ENCODE results near the gene SHISA3. TPM values are rescaled to one million over a fixed set of nuclear protein-coding genes. Genes with fewer than 3 reads are reported as not detected.

The SHISA3 gene
- total and polyA plus RNA-seq, 2 of the 8 experiments (the other 6 are each of a cell fraction or from before 2014, with no cell fraction given): 2.0 to 9.3 TPM

DNA sequence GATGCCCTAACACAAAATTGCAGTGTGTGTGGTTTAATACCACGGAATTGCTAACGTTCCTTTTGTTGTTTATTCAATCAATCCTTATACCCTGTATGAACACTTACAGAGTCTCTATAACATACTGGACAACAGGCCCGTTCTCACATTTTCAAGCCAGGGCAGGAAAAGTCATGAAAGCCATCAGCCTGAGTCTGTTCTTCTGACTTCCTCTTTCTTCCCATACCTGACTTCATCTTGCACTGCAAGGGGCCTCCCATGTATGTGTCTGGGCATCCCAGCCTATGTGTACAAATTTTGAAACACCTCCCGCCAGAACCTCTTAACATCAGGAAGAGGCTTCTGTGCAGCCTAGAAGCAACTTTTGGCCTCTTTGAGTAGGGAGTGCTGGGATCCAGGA lies 4.9 kb upstream of the SHISA3 start:
- no peaks in the 10 kb centered on the region for H4K20me1 ChIP-seq (replicated peaks in 1 of 2; ENCODE audit: control insufficient read depth in 1 of 2, insufficient read depth in 2 of 2, low read length in 2 of 2)
- no peak overlapping the region for H3K4ac ChIP-seq (replicated peaks; ENCODE audit: insufficient read length, low read depth, low read length)
- 93% methylated on average over 4 of the region's 4 CpGs; no CpG with 5 or more reads in 1 of the 2 experiments for WGBS, 2 experiments (ENCODE audit: extremely low coverage in 1 of 2, insufficient coverage in 1 of 2, insufficient read length in 1 of 2, insufficient replicate concordance in 2 of 2, low coverage in 1 of 2, low lambda C conversion rate in 2 of 2, missing lambda C conversion rate in 1 of 2)
- H4K5ac ChIP-seq (ENCODE audit: insufficient read length, low read depth, low read length): no peak overlapping the region
- H2BK12ac ChIP-seq (ENCODE audit: low read depth, low read length): no peak overlapping the region
- H3K56ac ChIP-seq (replicated peaks; ENCODE audit: insufficient read length, low read depth, low read length): no peak overlapping the region
- H2AK5ac ChIP-seq (ENCODE audit: low read depth, low read length): no peak overlapping the region
- FAIRE-seq: no peak
- H3K9me3 ChIP-seq (ENCODE audit: insufficient read depth in 2 of 2, low read depth in 1 of 2, low read length in 1 of 2): no peaks in the 10 kb centered on the region
- no peaks in the 10 kb centered on the region for H3K79me2 ChIP-seq (ENCODE audit: control insufficient read depth in 1 of 2, insufficient read depth in 2 of 2, low read length in 2 of 2)
- H3K23me2 ChIP-seq (ENCODE audit: low read depth, low read length): peaks cover 11% of the 10 kb centered on the region
- DNase-seq (ENCODE audit: low read depth in 1 of 2, low spot score in 2 of 2): no peak
- H2AFZ ChIP-seq (ENCODE audit: low read length): no peak overlapping the region
- H3K23ac ChIP-seq (ENCODE audit: insufficient read length): no peak overlapping the region
- ChIA-PET CTCF (ENCODE audit: partially characterized antibody) (no interaction called here), POLR2A (ENCODE audit: partially characterized antibody) (no interaction called here)
- H3K4me2 ChIP-seq (ENCODE audit: insufficient read depth in 1 of 2, low read depth in 2 of 2, low read length in 2 of 2): no peak overlapping the region
- H3K36me3 ChIP-seq (ENCODE audit: control insufficient read depth in 2 of 4, insufficient read depth in 4 of 4, low read length in 3 of 4): no peaks in the 10 kb centered on the region
- peaks cover 10 to 24% (median 21%) of the 10 kb centered on the region in 4 experiments for H3K27me3 ChIP-seq (replicated peaks in 1 of 4; ENCODE audit: control insufficient read depth in 3 of 4, extremely low read depth in 1 of 4, insufficient read depth in 3 of 4, low read length in 3 of 4)
- no peak overlapping the region for H2BK20ac ChIP-seq (ENCODE audit: low read length)
- no peak overlapping the region for H3K14ac ChIP-seq (ENCODE audit: insufficient read length)
- peaks cover 0 to 18% (median 10%) of the 10 kb centered on the region in 4 experiments; a peak in 4 of 7 replicates for H3K4me1 ChIP-seq (replicated peaks in 1 of 4; ENCODE audit: control insufficient read depth in 3 of 4, insufficient read depth in 4 of 4, low read length in 3 of 4)
- no peak overlapping the region for H2BK5ac ChIP-seq (ENCODE audit: low read depth, low read length)
- H3K18ac ChIP-seq (ENCODE audit: extremely low read depth, low read length): no peak overlapping the region
- no peak overlapping the region for H4K91ac ChIP-seq (replicated peaks; ENCODE audit: insufficient read length, low read length)
- H2BK15ac ChIP-seq (ENCODE audit: low read length): no peak overlapping the region
- no peak overlapping the region for H3K27ac ChIP-seq (ENCODE audit: low read depth, low read length)
- no peaks in the 10 kb centered on the region for H3K79me1 ChIP-seq (ENCODE audit: low read depth, low read length)
- no peak overlapping the region for H4K8ac ChIP-seq (ENCODE audit: extremely low read depth, insufficient read depth, low read length)
- H3K4me3 ChIP-seq (ENCODE audit: extremely low read depth in 1 of 4, insufficient read depth in 2 of 4, low read depth in 3 of 4, low read length in 4 of 4): no peak overlapping the region
- H3K9ac ChIP-seq (replicated peaks in 1 of 4; ENCODE audit: extremely low read depth in 1 of 4, low read depth in 3 of 4, low read length in 3 of 4): no peak overlapping the region
- no peak overlapping the region for H2BK120ac ChIP-seq (replicated peaks; ENCODE audit: low read depth, low read length)
- TF ChIP-seq TCF12 (IDR thresholded peaks at IDR 0.05; ENCODE audit: low read depth, low read length) (no peak), KDM1A (IDR thresholded peaks at IDR 0.05; ENCODE audit: borderline replicate concordance, low read length) (no peak), BCL11A (IDR thresholded peaks at IDR 0.05; ENCODE audit: low read depth in 2 of 2, low read length in 2 of 2) (no peak), POU5F1 (IDR thresholded peaks at IDR 0.05; ENCODE audit: low read depth, low read length) (no peak), RFX5 (IDR thresholded peaks at IDR 0.05; ENCODE audit: borderline replicate concordance, low read depth, low read length) (no peak), SIN3A (conservative IDR thresholded peaks at IDR 0.05 in 1 of 2, IDR thresholded peaks at IDR 0.05 in 1 of 2; ENCODE audit: low read depth in 1 of 2, low read length in 2 of 2) (no peak), RAD21 (IDR thresholded peaks at IDR 0.05 in 1 of 2, conservative IDR thresholded peaks at IDR 0.05 in 1 of 2; ENCODE audit: low read depth in 2 of 2, low read length in 2 of 2) (no peak), CHD1 (IDR thresholded peaks at IDR 0.05; ENCODE audit: low read depth, low read length) (no peak), SP1 (IDR thresholded peaks at IDR 0.05; ENCODE audit: low read depth, low read length) (no peak)
- TF ChIP-seq, protein P1, sequence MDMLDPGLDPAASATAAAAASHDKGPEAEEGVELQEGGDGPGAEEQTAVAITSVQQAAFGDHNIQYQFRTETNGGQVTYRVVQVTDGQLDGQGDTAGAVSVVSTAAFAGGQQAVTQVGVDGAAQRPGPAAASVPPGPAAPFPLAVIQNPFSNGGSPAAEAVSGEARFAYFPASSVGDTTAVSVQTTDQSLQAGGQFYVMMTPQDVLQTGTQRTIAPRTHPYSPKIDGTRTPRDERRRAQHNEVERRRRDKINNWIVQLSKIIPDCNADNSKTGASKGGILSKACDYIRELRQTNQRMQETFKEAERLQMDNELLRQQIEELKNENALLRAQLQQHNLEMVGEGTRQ (IDR thresholded peaks at IDR 0.05; ENCODE audit: low read length): no peak
